ENCODE measurements around the gene SMIM38.

DNA sequence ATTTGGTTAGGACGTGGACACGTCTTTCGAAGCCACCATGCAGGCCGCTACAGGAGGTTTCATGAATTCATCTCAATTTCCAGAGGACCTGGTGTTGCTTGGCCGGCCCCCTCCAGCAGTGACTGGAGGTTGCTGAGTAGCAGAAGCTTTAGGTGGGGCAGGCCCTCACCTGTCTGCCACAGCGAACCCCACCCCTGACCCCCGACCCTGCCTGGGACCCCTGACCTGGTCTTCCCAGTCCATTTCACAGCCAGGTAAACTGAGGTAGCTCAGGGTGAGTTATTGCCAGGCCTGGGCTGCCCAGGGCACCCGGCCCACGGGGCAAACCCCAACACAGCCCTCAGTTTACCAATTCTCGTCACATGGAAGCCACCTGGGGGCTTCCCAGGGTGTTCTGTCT is 39.1 kb upstream of the SMIM38 start:
- TF ChIP-seq, protein P1, sequence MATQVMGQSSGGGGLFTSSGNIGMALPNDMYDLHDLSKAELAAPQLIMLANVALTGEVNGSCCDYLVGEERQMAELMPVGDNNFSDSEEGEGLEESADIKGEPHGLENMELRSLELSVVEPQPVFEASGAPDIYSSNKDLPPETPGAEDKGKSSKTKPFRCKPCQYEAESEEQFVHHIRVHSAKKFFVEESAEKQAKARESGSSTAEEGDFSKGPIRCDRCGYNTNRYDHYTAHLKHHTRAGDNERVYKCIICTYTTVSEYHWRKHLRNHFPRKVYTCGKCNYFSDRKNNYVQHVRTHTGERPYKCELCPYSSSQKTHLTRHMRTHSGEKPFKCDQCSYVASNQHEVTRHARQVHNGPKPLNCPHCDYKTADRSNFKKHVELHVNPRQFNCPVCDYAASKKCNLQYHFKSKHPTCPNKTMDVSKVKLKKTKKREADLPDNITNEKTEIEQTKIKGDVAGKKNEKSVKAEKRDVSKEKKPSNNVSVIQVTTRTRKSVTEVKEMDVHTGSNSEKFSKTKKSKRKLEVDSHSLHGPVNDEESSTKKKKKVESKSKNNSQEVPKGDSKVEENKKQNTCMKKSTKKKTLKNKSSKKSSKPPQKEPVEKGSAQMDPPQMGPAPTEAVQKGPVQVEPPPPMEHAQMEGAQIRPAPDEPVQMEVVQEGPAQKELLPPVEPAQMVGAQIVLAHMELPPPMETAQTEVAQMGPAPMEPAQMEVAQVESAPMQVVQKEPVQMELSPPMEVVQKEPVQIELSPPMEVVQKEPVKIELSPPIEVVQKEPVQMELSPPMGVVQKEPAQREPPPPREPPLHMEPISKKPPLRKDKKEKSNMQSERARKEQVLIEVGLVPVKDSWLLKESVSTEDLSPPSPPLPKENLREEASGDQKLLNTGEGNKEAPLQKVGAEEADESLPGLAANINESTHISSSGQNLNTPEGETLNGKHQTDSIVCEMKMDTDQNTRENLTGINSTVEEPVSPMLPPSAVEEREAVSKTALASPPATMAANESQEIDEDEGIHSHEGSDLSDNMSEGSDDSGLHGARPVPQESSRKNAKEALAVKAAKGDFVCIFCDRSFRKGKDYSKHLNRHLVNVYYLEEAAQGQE (IDR thresholded peaks at IDR 0.05; ENCODE audit: insufficient read depth in 1 of 2, low read depth in 2 of 2, low read length in 2 of 2) = no peak
- TF ChIP-seq SIN3A (IDR thresholded peaks at IDR 0.05; ENCODE audit: borderline replicate concordance, insufficient read depth, low read length) (no peak), TAF1 (IDR thresholded peaks at IDR 0.05; ENCODE audit: borderline replicate concordance, insufficient read depth, low read length) (no peak)

Measured in PFSK-1 (cell line).